SKM-1 treated with dmso at 0.1 percent for 144 hours (cell line): ENCODE data around the gene KCNJ10.
"Not testable (repeated sequence)": the region's sequence is repeated elsewhere in the genome, so short reads cannot be mapped to it uniquely, and the experiment has no call there.

Source experiments
- DNase-seq: peaks from one replicate; lab custom pipeline; 2025; ENCODE audit not compliant: unreplicated experiment; lab: John Stamatoyannopoulos, UW

Gene KCNJ10

DNA sequence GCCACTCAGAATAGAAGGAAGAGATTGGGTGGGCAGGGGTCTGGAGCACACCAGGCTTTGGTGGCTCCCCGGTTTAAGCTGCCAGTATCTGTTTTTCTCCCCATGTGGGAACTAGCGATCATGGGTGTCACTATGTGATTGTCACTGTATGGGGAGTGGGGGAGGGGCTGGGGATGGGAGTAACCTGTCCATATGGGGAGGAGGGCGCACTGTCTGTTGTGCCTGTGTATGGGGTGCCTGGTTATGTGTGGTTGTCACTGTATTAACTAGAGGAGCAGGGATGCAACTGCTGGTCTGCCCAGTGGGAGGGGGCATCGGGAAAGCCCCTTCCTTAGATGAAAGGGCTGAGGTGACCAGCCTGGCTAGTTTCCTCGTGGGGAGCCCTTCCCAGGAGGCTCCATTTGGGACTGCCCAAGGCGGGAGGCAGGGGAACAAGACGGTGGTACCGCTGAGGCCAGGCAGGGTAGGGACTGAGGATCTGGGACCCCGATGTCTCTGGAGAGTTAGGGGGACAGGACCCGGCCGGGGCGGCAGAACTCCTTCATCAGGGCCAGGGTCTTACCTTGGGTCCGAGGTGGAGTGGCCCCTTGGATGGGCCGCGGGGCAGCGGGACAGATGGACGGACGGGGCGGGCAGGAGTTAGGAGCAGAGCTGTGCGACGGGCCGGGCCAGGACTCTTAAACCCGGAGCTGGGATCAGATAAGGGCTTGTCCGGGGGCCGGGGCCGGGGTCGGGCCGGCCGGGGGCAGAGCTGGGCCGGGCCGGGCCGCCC lies at the start of gene KCNJ10:
Gene KCNJ10 (minus strand): TSS at position 701 of the 772 bp plus-strand sequence. CDS start 27,628 bp downstream, outside the sequence.
- no peak for DNase-seq

GRCh38 chr1:160118928-160119327 lies 49.0 kb upstream of the KCNJ10 start:
- DNase-seq: no peak

DNA sequence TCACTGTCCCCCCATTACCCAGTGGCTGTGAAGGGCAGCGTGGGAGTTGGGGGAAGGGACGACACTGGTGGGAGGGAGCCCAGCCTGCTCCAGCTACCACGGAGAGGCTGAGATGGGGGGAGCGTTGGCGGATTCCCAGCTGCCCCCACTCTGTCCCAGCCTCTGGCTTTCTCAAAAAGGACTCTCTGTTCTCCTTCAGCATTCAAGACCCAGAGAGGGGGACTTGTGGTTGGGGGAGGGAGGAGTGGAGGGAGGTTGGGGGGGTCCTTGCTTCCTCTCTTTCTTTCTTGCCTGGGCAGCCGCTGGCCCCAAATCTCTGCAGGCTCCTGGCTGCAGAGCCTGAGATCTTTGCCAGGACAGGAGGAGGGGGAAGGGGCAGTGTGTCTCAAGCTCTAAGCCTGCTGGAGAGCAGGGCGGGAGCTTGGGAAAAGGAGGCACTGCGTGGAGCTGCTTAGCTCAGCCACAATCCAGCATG lies 47.8 kb upstream of the KCNJ10 start:
- no peak for DNase-seq

DNA sequence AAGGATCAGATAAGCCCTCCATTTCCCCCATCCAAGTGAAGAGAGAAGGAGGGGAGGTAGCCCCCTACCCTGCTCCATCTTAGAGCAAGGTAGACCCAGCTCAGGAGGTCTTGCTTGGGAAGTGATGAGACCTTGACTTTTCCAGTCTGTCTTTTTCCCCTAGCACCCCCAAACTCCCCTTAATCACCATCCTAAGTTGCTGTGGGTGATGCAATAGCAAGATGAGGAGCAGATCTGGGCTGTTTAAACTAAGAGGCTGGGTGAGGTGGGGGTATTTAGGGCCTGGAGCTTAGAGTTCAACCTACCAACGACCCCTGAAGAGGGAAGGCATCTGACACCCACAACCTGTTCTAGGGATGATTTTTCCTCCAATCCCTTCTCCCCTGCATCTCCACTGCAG lies 47.3 kb upstream of the KCNJ10 start:
- DNase-seq: no peak

- no peak for DNase-seq
Measured at GRCh38 chr1:160116283-160117147, 46.6 kb upstream of the KCNJ10 start.

DNA sequence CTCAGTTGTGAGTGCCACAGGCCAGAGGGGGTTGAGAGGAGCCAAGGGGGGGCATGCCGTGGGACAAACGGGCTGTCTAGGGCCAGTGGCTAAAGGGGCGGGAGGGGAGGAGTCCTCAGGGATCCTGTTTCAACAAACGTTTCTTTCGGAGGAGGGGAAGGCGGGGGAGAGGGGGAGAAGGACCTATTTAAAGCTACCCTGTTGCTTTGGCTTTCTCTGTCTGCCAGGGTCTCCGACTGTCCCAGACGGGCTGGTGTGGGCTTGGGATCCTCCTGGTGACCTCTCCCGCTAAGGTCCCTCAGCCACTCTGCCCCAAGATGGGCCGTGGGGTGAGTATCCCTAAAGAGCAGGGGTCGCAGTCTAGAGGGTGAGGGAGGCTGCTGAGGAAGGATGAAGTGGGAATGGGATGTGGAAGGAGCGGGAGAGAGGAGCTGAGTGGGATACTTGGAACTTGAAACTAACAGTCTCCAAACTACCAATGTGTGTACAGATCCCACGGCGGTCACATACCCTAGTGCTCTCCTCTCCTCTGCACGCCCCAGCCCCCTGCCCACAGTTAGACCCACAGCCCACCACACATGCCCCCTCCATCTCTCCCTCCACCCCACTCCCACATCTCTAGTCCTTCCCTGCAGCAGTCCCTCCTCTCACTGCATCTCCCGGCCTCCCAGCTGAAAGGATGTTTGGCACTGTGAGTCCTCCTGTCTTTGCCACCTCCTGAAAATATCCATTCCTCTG lies 45.8 kb upstream of the KCNJ10 start, which contains the start of gene ATP1A2:
Gene ATP1A2 (plus strand): TSS at position 215 of the 738 bp plus-strand sequence. CDS start 103 bp downstream, at position 318.
- DNase-seq: no peak

GRCh38 chr1:160114085-160114484 lies 44.1 kb upstream of the KCNJ10 start:
- DNase-seq: no peak

DNA sequence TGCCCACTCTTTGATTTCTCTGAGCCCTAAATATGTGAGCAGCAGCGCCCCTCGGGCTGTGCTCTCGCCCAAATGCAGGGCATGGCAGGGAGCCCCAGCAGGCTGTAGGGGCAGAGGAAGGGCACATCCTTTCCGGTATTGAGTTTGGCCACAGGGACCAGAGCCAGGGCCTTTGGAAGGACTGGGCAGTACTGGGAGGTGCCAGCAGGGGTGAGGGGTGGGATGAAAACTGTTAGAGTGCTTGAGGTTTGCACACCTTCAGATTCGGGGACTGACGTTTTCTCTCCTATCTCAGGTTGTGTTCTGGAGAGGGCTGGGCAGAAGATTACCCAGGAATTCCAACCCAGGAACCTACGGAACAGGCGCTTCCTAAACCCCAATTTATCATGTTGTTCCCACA lies 43.4 kb upstream of the KCNJ10 start:
- no peak for DNase-seq

- no peak for DNase-seq
Measured at GRCh38 chr1:160112357-160112756, 42.4 kb upstream of the KCNJ10 start.

DNA sequence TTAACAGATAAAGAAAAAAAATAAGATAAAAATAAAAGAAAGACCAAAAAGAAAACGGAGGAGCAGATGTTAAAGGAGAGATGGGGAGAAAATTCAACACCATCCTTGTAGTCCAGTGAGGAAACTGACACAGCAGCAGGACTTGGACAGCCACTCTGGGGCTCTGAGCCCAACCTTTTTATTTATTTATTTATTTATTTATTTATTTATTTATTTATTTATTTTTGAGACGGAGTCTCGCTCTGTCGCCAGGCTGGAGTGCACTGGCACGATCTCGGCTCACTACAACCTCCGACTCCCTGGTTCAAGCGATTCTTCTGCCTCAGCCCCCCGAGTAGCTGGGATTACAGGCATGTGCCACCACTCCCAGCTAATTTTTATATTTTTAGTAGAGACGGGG lies 41.5 kb upstream of the KCNJ10 start:
- DNase-seq: not testable (repeated sequence)

GRCh38 chr1:160109686-160110085 lies 39.7 kb upstream of the KCNJ10 start:
- no peak for DNase-seq

DNA sequence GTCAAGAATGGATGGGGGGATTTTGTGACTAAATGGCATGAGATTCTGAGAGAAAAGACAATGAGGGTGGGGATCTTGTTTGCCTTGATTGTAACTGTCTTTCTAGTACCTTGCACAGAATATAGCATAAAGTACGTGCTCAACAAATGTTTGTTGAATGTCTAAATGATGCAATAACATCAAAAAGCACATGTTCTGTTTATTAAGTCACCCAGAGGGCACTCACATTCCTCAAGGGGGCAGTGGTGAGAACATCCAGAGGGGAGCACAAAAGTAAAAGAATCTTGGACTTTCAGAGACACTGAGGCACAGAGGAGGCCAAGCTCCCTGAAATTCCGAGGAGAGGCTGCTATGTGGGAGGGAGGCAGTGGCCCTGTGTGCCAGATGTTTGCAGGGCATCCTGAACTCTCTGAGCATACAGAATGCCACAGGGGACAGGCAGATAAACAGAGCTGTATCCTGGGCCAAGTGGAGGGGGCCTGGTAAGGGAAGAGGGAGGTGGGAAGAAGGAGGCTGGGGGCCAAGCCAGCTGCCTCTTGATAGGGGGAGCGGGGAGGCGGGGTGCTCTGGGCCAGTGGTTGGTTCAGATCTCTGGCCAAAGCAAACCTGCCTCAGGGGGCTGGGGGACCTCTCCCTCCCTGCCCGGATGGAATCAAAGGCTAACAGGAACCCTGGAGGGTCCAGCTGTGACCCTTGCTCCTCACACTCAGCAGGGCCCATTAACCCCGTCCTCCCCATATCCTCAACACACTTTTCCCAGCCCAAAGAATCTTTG lies 39.1 kb upstream of the KCNJ10 start:
- peak; percentile 70 for DNase-seq

GRCh38 chr1:160107512-160107911 lies 37.6 kb upstream of the KCNJ10 start:
- no peak for DNase-seq

DNA sequence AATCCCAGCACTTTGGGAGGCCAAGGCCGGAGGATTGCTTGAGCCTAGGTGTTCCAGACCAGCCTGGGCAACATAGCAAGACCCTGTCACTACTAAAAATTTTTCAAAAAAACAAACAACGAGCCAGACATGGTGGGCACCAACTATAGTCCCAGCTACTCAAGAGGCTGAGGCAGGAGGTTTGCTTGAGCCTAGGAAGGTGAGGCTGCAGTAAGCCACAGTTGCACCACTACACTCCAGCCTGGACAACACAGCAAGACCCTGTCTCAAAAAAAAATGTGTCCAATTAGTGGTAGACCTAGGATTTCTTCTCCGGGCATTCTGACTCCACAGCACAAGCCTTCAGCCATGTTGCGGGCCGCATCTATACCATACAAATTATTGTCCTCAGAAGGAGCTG lies 35.2 kb upstream of the KCNJ10 start:
- DNase-seq: no peak

DNA sequence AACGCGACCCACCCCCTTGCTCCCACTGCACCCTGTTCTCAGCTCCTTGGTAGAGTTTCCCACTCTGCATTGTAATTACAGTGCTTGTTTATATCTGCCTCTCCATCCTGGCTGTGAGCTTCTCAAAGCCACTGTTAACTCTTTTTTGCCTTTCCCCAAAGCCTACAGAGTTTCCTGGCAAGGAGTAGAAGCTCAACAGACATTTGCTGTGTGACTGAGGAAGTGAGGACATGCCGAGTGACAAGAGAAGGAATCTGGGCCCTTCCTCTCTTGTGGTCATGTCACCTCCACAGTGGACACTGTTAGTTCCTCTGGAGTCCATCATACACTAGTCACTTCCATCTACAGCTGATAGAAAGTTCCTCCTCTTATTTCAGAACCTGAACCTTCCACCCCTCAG lies 34.5 kb upstream of the KCNJ10 start:
- peak; percentile 67 for DNase-seq

GRCh38 chr1:160103658-160104408 lies 33.9 kb upstream of the KCNJ10 start:
- no peak for DNase-seq

DNA sequence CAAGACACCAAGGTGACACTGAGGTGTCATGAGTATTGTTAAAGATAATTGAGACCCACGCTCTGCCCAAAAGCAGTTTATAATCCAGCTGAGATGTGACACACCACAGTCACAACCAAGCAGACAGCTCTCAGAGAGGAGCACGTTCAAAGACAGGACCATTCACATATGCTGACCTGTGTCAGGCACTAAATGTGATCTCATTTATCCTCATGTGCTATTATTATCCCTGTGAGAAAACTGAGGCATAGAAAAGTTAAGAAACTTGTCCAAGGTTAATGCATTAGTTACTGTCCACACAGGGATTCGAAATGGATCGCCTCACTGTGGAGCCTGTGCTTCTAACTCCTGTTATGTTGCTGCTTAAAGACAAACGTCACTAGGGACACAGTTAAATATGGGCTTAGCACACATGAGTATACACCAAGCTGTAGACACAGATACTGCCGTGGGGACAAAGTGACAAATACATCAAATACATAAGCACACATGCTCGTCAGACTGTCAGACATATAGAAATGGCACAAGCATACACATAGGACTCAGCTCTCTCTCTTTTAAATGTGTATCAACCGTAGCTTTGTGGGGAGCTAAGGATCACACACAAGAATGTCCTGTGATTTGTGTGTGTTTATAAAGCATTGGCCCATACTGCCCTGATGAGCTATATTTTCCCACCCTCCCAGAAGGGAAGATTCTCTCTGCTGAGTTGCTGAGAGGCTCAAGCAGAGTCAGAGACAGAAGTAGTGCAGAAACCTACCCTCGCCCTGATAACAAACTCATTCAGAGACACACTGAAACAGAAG lies 32.0 kb upstream of the KCNJ10 start:
- no peak for DNase-seq

DNA sequence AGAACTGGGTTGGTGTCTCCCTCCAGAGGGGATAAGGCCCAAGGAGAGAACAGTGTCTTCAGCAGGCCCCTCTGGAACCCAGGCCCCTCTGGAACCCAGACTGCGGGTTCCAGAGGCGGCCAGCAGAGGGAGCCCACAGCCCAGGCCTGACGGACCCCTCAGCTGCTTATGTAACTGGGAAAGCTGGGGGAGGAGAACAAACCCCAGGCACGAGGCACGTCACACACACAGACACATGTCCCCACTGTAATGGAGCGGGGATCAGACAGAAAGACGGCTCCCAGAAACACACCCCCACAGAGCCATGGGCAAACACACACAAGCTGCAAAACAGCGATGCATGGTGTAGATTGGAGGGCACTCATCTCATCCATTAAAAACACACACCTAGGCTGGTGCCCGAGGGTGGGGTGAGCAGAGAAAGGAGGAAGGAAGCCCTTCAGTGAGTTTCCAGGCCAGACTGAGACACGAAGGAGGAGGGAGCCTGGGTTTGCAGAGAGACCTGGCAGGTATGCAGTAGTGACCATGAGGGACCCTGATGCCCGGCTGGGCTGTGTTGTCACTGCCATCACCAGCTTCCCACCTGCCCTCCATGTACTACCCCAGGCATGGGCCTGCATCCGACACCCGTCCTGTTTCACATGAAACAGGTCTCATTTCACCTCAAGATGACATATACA lies 31.2 kb upstream of the KCNJ10 start:
- DNase-seq: peak; percentile 87
